Psoas muscle (tissue), 8 donors: ENCODE results near the gene SNX10. TPM values are rescaled to one million over a fixed set of nuclear protein-coding genes. Genes with fewer than 3 reads are reported as not detected.
A peak's percentile ranks its signal among the peaks of the same experiment; 100 is the strongest.
"Not testable (repeated sequence)": the region's sequence is repeated elsewhere in the genome, so short reads cannot be mapped to it uniquely, and the experiment has no call there.

ENCODE experiments used
- ATAC-seq, 4 donors: fragments of 200-7000 bp; cut with Tn5 transposase; one replicate each; pipeline ENCODE4 v1.9.1; 2020; ENCODE audit warnings: moderate library complexity in 3 of 4, mild to moderate bottlenecking in 2 of 4
- DNase-seq, 2 donors: peaks; one replicate each; pipeline ENCODE4 v3.0.0-alpha.2; 2020
- H3K27ac ChIP-seq: fragments of 200-600 bp; one replicate; pipeline ENCODE4 v1.8.0; 2022
- H3K27me3 ChIP-seq, 3 donors: fragments of 200-600 bp in 1 of 3; one replicate each; pipeline versions ENCODE4 v1.6.1 to v1.8.0; 2013 to 2022; ENCODE audit warnings: low read length in 2 of 3, mild to moderate bottlenecking in 2 of 3, moderate library complexity in 1 of 3; ENCODE audit not compliant: insufficient read depth in 3 of 3
- H3K36me3 ChIP-seq, 2 donors: fragments of 200-600 bp in 1 of 2; one replicate each; pipeline versions ENCODE4 v1.6.1 to v1.8.0; 2013 to 2022; ENCODE audit warnings: low read depth in 1 of 2, mild to moderate bottlenecking in 1 of 2, moderate library complexity in 1 of 2; ENCODE audit not compliant: insufficient read depth in 1 of 2
- H3K4me1 ChIP-seq: fragments of 200-600 bp; one replicate; pipeline ENCODE4 v1.8.0; 2022
- H3K4me3 ChIP-seq: fragments of 200-600 bp; one replicate; pipeline ENCODE4 v1.8.0; 2022; ENCODE audit warnings: mild to moderate bottlenecking
- H3K9me3 ChIP-seq: fragments of 200-600 bp; one replicate; pipeline ENCODE4 v1.8.0; 2022
- WGBS, 3 donors: extraction: QIAGEN DNeasy Blood & Tissue Kit; methylation state at CpG; one replicate each; pipeline versions ENCODE4 v1.1.6 to v1.1.7; 2013; 5-methylcytosine and 5-hydroxymethylcytosine counted together
- intact Hi-C, 2 donors: fragments of 100-400 bp; cut with DNase I; formaldehyde crosslinking; loops; one replicate each; pipeline versions ENCODE4 v1.11.0 to v1.14.2; 2022
- long read RNA-seq, 2 donors: library from polyadenylated mRNA; unstranded; transcript quantifications; one replicate each; pipeline ENCODE4 v2.0.0, GENCODE V29; 2021
- polyA plus RNA-seq, 3 donors: library from polyadenylated mRNA; stranded (reverse); fragments of 200-250 nt; gene quantifications; one replicate each; pipeline ENCODE4 v1.2.3, GENCODE V29; 2013
- total RNA-seq, 4 donors: library from RNA; stranded (reverse); fragmentation: NEBNext Ultra II Directional in 2 of 4; extraction: Animal tissue kit (Norgen Biotek cat#: 25700) in 2 of 4; gene quantifications; one replicate each; pipeline versions ENCODE4 v1.2.1 to v1.2.4, GENCODE V29; 2021 to 2023
- TF ChIP-seq, protein P1 (sequence below): fragments of 200-600 bp; IDR thresholded peaks from one replicate; pipeline ENCODE4 v1.8.0; 2022; ENCODE audit warnings: antibody characterized with exemption
- donor health status: healthy with polysubstance abuse.
- donor health status: DM: no; HTN: no; CAD: no; lungs with moderate emphysema.
- donor health status: Bipolar disorder and iron deficiency.
- donor health status: healthy.
- donor health status: DM: yes; HTN: yes; CAD: no.
- donor health status: DM: no; HTN: no; CAD: no.
- donor health status: DM: no; HTN: no; CAD: no.
- donor health status: DM: yes; HTN: yes; CAD: no.

SNX10 gene, protein sequence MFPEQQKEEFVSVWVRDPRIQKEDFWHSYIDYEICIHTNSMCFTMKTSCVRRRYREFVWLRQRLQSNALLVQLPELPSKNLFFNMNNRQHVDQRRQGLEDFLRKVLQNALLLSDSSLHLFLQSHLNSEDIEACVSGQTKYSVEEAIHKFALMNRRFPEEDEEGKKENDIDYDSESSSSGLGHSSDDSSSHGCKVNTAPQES
- total RNA-seq (1 to 10 TPM in 3 of 4 donors, under 1 TPM in 1; 0.97 to 1.4 (median 1.1) TPM), polyA plus RNA-seq (under 1 TPM; 0.25 to 0.63 (median 0.34) TPM)
- long read RNA-seq, donor 1, partial matches to known transcripts: 0 of 3 reads
- long read RNA-seq, donor 1, other reads (novel, unspliced or antisense): 0 of 3 reads
- long read RNA-seq, donor 2, partial matches to known transcripts: 2 of 5 reads
- long read RNA-seq, donor 2, other reads (novel, unspliced or antisense): 2 of 5 reads

DNA sequence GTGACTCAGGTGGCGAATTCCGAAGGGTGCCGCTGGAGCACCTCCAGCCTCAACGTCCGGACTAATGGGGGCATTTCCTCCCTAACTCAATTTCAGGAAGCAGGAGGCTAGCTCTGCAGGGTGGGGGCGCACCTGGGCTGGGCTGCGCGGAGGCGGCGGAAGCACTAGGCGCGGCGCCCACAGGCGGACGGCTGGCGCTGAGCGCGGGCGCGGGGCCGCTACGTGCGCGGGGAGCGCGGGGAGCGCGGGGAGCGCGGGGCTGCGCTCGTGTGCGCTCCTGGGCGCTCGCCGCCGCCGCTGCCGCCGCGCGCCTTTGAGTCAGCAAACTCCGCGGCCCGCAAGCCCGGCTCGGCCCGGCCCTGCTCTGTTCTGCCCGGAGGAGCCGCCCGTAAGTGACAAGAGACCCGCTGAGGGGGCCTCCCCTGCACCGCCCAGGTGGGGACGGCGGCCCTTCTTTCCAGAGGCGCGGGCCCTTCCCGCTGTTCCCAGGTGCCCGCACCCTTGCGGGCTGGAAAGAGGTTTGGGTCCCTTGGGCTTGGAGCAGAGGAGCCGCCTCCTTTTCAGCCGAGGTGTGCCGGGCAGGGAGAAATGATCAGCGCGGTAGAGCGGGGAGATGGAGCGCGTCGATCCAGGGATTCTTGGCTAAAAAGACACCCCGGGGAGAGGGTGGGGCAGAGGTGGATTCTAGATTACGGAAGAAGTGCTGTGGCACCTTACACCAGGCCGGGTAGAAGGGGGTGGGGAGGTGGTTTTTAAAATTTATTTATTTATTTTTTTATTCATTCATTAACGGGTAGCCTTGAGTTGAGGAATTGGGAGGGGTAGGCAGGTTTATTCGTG lies at the start of gene SNX10:
SNX10 (plus strand) TSS at position 164 of the 840 bp plus-strand sequence. CDS start 54,581 bp downstream, outside the sequence.
- TF ChIP-seq, protein P1, sequence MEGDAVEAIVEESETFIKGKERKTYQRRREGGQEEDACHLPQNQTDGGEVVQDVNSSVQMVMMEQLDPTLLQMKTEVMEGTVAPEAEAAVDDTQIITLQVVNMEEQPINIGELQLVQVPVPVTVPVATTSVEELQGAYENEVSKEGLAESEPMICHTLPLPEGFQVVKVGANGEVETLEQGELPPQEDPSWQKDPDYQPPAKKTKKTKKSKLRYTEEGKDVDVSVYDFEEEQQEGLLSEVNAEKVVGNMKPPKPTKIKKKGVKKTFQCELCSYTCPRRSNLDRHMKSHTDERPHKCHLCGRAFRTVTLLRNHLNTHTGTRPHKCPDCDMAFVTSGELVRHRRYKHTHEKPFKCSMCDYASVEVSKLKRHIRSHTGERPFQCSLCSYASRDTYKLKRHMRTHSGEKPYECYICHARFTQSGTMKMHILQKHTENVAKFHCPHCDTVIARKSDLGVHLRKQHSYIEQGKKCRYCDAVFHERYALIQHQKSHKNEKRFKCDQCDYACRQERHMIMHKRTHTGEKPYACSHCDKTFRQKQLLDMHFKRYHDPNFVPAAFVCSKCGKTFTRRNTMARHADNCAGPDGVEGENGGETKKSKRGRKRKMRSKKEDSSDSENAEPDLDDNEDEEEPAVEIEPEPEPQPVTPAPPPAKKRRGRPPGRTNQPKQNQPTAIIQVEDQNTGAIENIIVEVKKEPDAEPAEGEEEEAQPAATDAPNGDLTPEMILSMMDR: no peak
- intact Hi-C loops: no loop called here
- peak; percentile 34 to 64 (median 56) for ATAC-seq
- H3K27me3 ChIP-seq: peaks cover 0 to 7% (median 0%) of the 10 kb centered on the region in 3 donors
- no peak within 1 kb of the TSS for H3K27ac ChIP-seq
- DNase-seq: peak; percentile 35 to 55
- WGBS, 3 donors: 2 to 3% (median 3%) methylated on average over 54 to 74 of the region's 74 CpGs
- H3K9me3 ChIP-seq: no peaks in the 10 kb centered on the region
- peak within 1 kb of the TSS; percentile 69 for H3K4me3 ChIP-seq
- no peaks in the 10 kb centered on the region for H3K36me3 ChIP-seq
- H3K4me1 ChIP-seq: no peaks in the 10 kb centered on the region

DNA sequence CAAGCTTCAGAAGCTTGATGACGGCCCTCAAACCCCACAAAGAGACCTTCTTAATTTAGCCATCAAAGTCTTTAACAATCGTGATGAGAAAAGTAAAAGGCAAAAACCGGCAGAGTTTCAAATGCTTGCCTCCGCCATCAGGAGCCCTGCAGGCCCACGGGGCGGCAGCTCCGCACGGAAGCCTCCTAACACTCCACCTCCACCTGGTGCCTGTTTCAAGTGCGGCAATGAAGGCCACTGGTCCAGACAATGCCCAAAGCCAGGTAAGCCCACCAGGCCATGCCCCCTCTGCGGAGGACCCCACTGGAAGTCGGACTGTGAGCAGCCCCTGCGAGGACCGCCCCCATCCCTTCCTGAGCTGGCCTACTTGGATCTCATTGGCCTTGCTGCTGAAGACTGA lies 46.5 kb upstream of the SNX10 start:
- no peaks in the 10 kb centered on the region for H3K36me3 ChIP-seq
- no peaks in the 10 kb centered on the region for H3K9me3 ChIP-seq
- WGBS, 3 donors: 93 to 95% (median 94%) methylated on average over 13 of the region's 13 CpGs
- TF ChIP-seq, protein P1: no peak
- H3K4me3 ChIP-seq: no peak overlapping the region
- intact Hi-C loops: no loop called here
- H3K27me3 ChIP-seq: peaks cover 0 to 5% (median 0%) of the 10 kb centered on the region in 3 donors
- ATAC-seq: no peak
- no peak overlapping the region for H3K27ac ChIP-seq
- no peaks in the 10 kb centered on the region for H3K4me1 ChIP-seq
- no peak for DNase-seq

DNA sequence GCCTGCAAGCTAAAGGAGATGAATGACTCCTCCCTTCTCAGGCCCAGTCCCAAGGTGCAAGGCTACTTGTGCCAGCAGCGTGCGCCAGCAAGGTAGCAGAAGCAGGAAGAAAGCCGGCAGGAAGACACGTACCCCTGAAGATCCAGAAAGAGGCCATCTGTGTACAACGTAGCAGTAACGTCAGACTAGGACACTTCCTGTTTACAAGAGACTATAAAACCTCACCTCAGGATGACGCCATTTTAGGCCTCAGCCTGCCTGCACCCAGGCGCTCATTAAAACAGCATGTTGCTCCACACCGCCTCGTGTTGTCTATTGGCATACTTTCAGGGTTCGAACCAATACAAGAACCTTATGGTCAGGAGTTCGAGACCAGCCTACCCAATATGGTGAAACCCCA lies 41.4 kb upstream of the SNX10 start:
- Histone ChIP-seq H3K4me3 (no peak overlapping the region), H3K27me3 (peaks cover 0 to 5% (median 0%) of the 10 kb centered on the region in 3 donors), H3K36me3 (no peaks in the 10 kb centered on the region), H3K9me3 (no peaks in the 10 kb centered on the region), H3K4me1 (no peaks in the 10 kb centered on the region), H3K27ac (no peak overlapping the region)
- intact Hi-C loops: no loop called here
- TF ChIP-seq, protein P1: no peak
- no peak for ATAC-seq
- DNase-seq: no peak
- WGBS, 3 donors: 84 to 86% (median 84%) methylated on average over 12 of the region's 12 CpGs

DNA sequence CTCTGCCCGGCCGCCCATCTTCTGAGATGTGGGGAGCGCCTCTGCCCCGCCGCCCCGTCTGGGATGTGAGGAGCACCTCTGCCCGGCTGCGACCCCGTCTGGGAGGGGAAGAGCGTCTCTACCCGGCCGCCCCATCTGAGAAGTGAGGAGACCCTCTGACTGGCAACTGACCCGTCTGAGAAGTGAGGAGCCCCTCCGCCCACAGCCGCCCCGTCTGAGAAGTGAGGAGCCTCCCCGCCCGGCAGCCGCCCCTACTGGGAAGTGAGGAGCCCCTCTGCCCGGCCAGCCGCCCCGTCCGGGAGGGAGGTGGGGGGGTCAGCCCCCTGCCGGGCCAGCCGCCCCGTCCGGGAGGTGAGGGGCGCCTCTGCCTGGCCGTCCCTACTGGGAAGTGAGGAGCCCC lies 29.8 kb upstream of the SNX10 start:
- intact Hi-C loops, H3K9me3 ChIP-seq, DNase-seq, H3K4me3 ChIP-seq, H3K36me3 ChIP-seq, H3K27me3 ChIP-seq, H3K27ac ChIP-seq, ATAC-seq, H3K4me1 ChIP-seq: not testable (repeated sequence)
- WGBS, 3 donors: 96 to 97% (median 97%) methylated on average over 15 to 29 of the region's 29 CpGs

DNA sequence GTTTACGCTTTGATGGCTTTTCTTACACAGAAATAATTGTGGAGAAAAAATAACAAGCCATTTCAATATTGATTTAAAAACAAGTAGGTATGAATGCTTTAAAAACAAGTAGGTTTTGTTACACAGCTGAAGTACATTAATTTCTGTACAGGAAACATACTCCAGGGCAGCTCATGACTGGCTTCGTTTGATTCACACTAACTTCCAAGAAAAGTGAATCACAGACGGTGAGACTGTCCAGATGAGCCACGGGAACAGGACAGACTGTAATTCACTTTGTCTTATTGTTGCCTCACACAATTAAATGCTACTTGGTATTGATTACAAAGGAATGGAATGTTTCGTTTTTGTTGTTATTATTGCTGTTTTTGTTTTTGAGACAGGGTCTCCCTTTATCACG lies 26.6 kb upstream of the SNX10 start:
- ATAC-seq (no peak), DNase-seq (no peak)
- Histone ChIP-seq H3K4me3 (no peak overlapping the region), H3K9me3 (no peaks in the 10 kb centered on the region), H3K36me3 (no peaks in the 10 kb centered on the region), H3K27ac (no peak overlapping the region), H3K27me3 (peaks cover 0 to 4% (median 0%) of the 10 kb centered on the region in 3 donors), H3K4me1 (no peaks in the 10 kb centered on the region)
- WGBS, 3 donors: 78 to 83% (median 80%) methylated on average over 6 of the region's 6 CpGs
- TF ChIP-seq, protein P1: no peak
- intact Hi-C loops: no loop called here
